Trophoblast cell (in vitro differentiated cells and primary cell): Measurements from ENCODE around the gene TPK1.

Experiments used
- DNase-seq, 2 donors: peaks; one replicate each; pipeline ENCODE4 v3.0.0-alpha.2; 2016
- H2AFZ ChIP-seq: 2 replicates; pipeline ENCODE4 v1.6.1; 2013; ENCODE audit warnings: low read length, moderate library complexity, mild to moderate bottlenecking; ENCODE audit not compliant: insufficient read depth, poor library complexity
- H2AK5ac ChIP-seq: 2 replicates; pipeline ENCODE4 v1.6.1; 2013; ENCODE audit warnings: mild to moderate bottlenecking, low read length
- H2BK120ac ChIP-seq: 2 replicates; pipeline ENCODE4 v1.6.1; 2013; ENCODE audit warnings: low read length, mild to moderate bottlenecking, moderate library complexity; ENCODE audit not compliant: insufficient read depth, poor library complexity
- H2BK12ac ChIP-seq: 2 replicates; pipeline ENCODE4 v1.6.1; 2013; ENCODE audit warnings: mild to moderate bottlenecking, low read length, moderate library complexity
- H2BK5ac ChIP-seq: 2 replicates; pipeline ENCODE4 v1.6.1; 2013; ENCODE audit warnings: low read length, low read depth, moderate library complexity, mild to moderate bottlenecking; ENCODE audit not compliant: poor library complexity
- H3K14ac ChIP-seq: 2 replicates; pipeline ENCODE4 v1.6.1; 2013; ENCODE audit warnings: mild to moderate bottlenecking, low read length
- H3K18ac ChIP-seq: 2 replicates; pipeline ENCODE4 v1.6.1; 2013; ENCODE audit warnings: mild to moderate bottlenecking, low read length
- H3K23ac ChIP-seq: 2 replicates; pipeline ENCODE4 v1.6.1; 2013; ENCODE audit warnings: low read length
- H3K27ac ChIP-seq: 2 replicates; pipeline ENCODE4 v1.5.1; 2013; ENCODE audit warnings: low read depth, mild to moderate bottlenecking, inconsistent platforms, low read length, moderate library complexity
- H3K27me3 ChIP-seq: 2 replicates; pipeline ENCODE4 v1.6.1; 2013; ENCODE audit warnings: inconsistent platforms, mild to moderate bottlenecking, low read length, moderate library complexity; ENCODE audit not compliant: insufficient read depth
- H3K36me3 ChIP-seq, 2 experiments: 1 replicate in 1 of 2; 2 replicates in 1 of 2; pipeline ENCODE4 v1.6.1; 2013; ENCODE audit warnings: low read length in 2 of 2, mild to moderate bottlenecking in 2 of 2, moderate library complexity in 1 of 2; ENCODE audit not compliant: insufficient read depth in 2 of 2, control insufficient read depth in 1 of 2
- H3K4ac ChIP-seq: 2 replicates; pipeline ENCODE4 v1.6.1; 2013; ENCODE audit warnings: low read depth, mild to moderate bottlenecking, low read length, moderate library complexity
- H3K4me1 ChIP-seq, 2 experiments: 1 replicate in 1 of 2; 2 replicates in 1 of 2; pipeline ENCODE4 v1.6.1; 2013; ENCODE audit warnings: low read length in 2 of 2, mild to moderate bottlenecking in 2 of 2, moderate library complexity in 1 of 2; ENCODE audit not compliant: insufficient read depth in 2 of 2, control insufficient read depth in 1 of 2
- H3K4me2 ChIP-seq: 2 replicates; pipeline ENCODE4 v1.6.1; 2013; ENCODE audit warnings: inconsistent platforms, mild to moderate bottlenecking, low read length, moderate library complexity
- H3K4me3 ChIP-seq: 2 replicates; pipeline ENCODE4 v1.5.1; 2013; ENCODE audit warnings: mild to moderate bottlenecking, low read depth, low read length, inconsistent platforms
- H3K79me1 ChIP-seq: one replicate; pipeline ENCODE4 v1.6.1; 2013; ENCODE audit warnings: low read length
- H3K79me2 ChIP-seq: 2 replicates; pipeline ENCODE4 v1.6.1; 2013; ENCODE audit warnings: low read length, mild to moderate bottlenecking; ENCODE audit not compliant: control insufficient read depth, insufficient read depth, poor library complexity
- H3K9ac ChIP-seq: 2 replicates; pipeline ENCODE4 v1.6.1; 2013; ENCODE audit warnings: mild to moderate bottlenecking, low read length
- H3K9me3 ChIP-seq: 2 replicates; pipeline ENCODE4 v1.6.1; 2013; ENCODE audit warnings: low read depth, mild to moderate bottlenecking, control low read depth, inconsistent platforms, low read length; ENCODE audit not compliant: insufficient read depth
- H4K12ac ChIP-seq: 2 replicates; pipeline ENCODE4 v1.6.1; 2013; ENCODE audit warnings: low read depth, mild to moderate bottlenecking, low read length, moderate library complexity
- H4K8ac ChIP-seq: 2 replicates; pipeline ENCODE4 v1.6.1; 2013; ENCODE audit warnings: low read depth, mild to moderate bottlenecking, low read length, moderate library complexity
- H4K91ac ChIP-seq: one replicate; pipeline ENCODE4 v1.6.1; 2013; ENCODE audit warnings: low read depth, mild to moderate bottlenecking, low read length, moderate library complexity
- WGBS: extraction: QIAGEN DNeasy Blood & Tissue Kit; methylation state at CpG from one replicate; pipeline ENCODE4 v1.1.7; 2013; ENCODE audit warnings: missing lambda C conversion rate; ENCODE audit not compliant: insufficient read length, insufficient coverage; ENCODE audit errors: extremely low coverage; 5-methylcytosine and 5-hydroxymethylcytosine counted together

The TPK1 gene

GRCh38 chr7:144786079-144786478 is 49.8 kb downstream of the TPK1 start:
- Histone ChIP-seq H4K12ac (no peak overlapping the region), H3K9ac (no peak overlapping the region), H3K27me3 (no peaks in the 10 kb centered on the region), H3K79me2 (no peaks in the 10 kb centered on the region), H2AFZ (no peak overlapping the region), H3K4me1 (no peaks in the 10 kb centered on the region), H3K9me3 (no peaks in the 10 kb centered on the region), H3K18ac (no peak overlapping the region), H2BK5ac (no peak overlapping the region), H3K27ac (no peak overlapping the region), H3K79me1 (no peaks in the 10 kb centered on the region), H2AK5ac (no peak overlapping the region), H3K36me3 (no peaks in the 10 kb centered on the region), H3K23ac (no peak overlapping the region), H3K4me2 (no peak overlapping the region), H3K4ac (no peak overlapping the region), H3K14ac (no peak overlapping the region), H4K91ac (no peak overlapping the region), H3K4me3 (no peak overlapping the region), H2BK12ac (no peak overlapping the region), H2BK120ac (no peak overlapping the region), H4K8ac (no peak overlapping the region)
- no CpG with 5 or more reads among the region's 1 CpG for WGBS
- DNase-seq = no peak

GRCh38 chr7:144785521-144785920 is 50.3 kb downstream of the TPK1 start:
- no peak overlapping the region for H3K4ac ChIP-seq
- no peaks in the 10 kb centered on the region for H3K9me3 ChIP-seq
- H2BK12ac ChIP-seq = no peak overlapping the region
- H2BK120ac ChIP-seq = no peak overlapping the region
- H2BK5ac ChIP-seq = no peak overlapping the region
- no peaks in the 10 kb centered on the region for H3K27me3 ChIP-seq
- H3K79me1 ChIP-seq = no peaks in the 10 kb centered on the region
- H3K18ac ChIP-seq = no peak overlapping the region
- no peak overlapping the region for H3K23ac ChIP-seq
- no peak overlapping the region for H2AK5ac ChIP-seq
- no CpG with 5 or more reads among the region's 1 CpG for WGBS
- no peak overlapping the region for H3K27ac ChIP-seq
- no peak overlapping the region for H3K4me3 ChIP-seq
- no peak overlapping the region for H4K91ac ChIP-seq
- H4K8ac ChIP-seq = no peak overlapping the region
- no peaks in the 10 kb centered on the region for H3K4me1 ChIP-seq
- no peak for DNase-seq
- H4K12ac ChIP-seq = no peak overlapping the region
- no peaks in the 10 kb centered on the region for H3K36me3 ChIP-seq
- H3K4me2 ChIP-seq = no peak overlapping the region
- no peak overlapping the region for H3K9ac ChIP-seq
- H3K79me2 ChIP-seq = no peaks in the 10 kb centered on the region
- no peak overlapping the region for H3K14ac ChIP-seq
- no peak overlapping the region for H2AFZ ChIP-seq

GRCh38 chr7:144784943-144785342 is 50.9 kb downstream of the TPK1 start:
- no peaks in the 10 kb centered on the region for H3K79me2 ChIP-seq

GRCh38 chr7:144784441-144784840 is 51.4 kb downstream of the TPK1 start:
- WGBS = no CpG with 5 or more reads among the region's 2 CpGs
- Histone ChIP-seq H3K9ac (no peak overlapping the region), H2AK5ac (no peak overlapping the region), H3K27me3 (no peaks in the 10 kb centered on the region), H2BK12ac (no peak overlapping the region), H3K27ac (no peak overlapping the region), H4K8ac (no peak overlapping the region), H3K23ac (no peak overlapping the region), H3K36me3 (no peaks in the 10 kb centered on the region), H4K12ac (no peak overlapping the region), H2AFZ (no peak overlapping the region), H3K4ac (no peak overlapping the region), H3K4me3 (no peak overlapping the region), H3K79me1 (no peaks in the 10 kb centered on the region), H3K14ac (no peak overlapping the region), H2BK5ac (no peak overlapping the region), H3K79me2 (no peaks in the 10 kb centered on the region), H2BK120ac (no peak overlapping the region), H3K9me3 (no peaks in the 10 kb centered on the region), H4K91ac (no peak overlapping the region), H3K4me2 (no peak overlapping the region), H3K18ac (no peak overlapping the region), H3K4me1 (peaks cover 0 to 1% of the 10 kb centered on the region in 2 experiments)
- DNase-seq = no peak

More at GRCh38 chr7:144784943-144785342, 50.9 kb downstream of the TPK1 start:
- no peaks in the 10 kb centered on the region for H3K79me1 ChIP-seq
- no peak overlapping the region for H3K9ac ChIP-seq
- no peak overlapping the region for H3K23ac ChIP-seq
- H3K4me2 ChIP-seq = no peak overlapping the region
- H3K9me3 ChIP-seq = no peaks in the 10 kb centered on the region
- no peak overlapping the region for H3K14ac ChIP-seq
- H4K8ac ChIP-seq = no peak overlapping the region
- no peak overlapping the region for H3K4me3 ChIP-seq
- H2AK5ac ChIP-seq = no peak overlapping the region
- no peak overlapping the region for H2AFZ ChIP-seq
- H3K36me3 ChIP-seq = no peaks in the 10 kb centered on the region
- H4K91ac ChIP-seq = no peak overlapping the region
- H2BK12ac ChIP-seq = no peak overlapping the region
- peaks cover 0 to 1% of the 10 kb centered on the region in 2 experiments for H3K4me1 ChIP-seq
- no peak overlapping the region for H3K27ac ChIP-seq
- H2BK5ac ChIP-seq = no peak overlapping the region
- H4K12ac ChIP-seq = no peak overlapping the region
- no peak overlapping the region for H3K18ac ChIP-seq
- no peak overlapping the region for H2BK120ac ChIP-seq
- no peak for DNase-seq
- WGBS = no CpG with 5 or more reads among the region's 3 CpGs
- H3K27me3 ChIP-seq = no peaks in the 10 kb centered on the region
- H3K4ac ChIP-seq = no peak overlapping the region
